ENCODE measurements around the gene RABGEF1.
"Not testable (repeated sequence)": the region's sequence is repeated elsewhere in the genome, so short reads cannot be mapped to it uniquely, and the experiment has no call there.

Gene RABGEF1

DNA sequence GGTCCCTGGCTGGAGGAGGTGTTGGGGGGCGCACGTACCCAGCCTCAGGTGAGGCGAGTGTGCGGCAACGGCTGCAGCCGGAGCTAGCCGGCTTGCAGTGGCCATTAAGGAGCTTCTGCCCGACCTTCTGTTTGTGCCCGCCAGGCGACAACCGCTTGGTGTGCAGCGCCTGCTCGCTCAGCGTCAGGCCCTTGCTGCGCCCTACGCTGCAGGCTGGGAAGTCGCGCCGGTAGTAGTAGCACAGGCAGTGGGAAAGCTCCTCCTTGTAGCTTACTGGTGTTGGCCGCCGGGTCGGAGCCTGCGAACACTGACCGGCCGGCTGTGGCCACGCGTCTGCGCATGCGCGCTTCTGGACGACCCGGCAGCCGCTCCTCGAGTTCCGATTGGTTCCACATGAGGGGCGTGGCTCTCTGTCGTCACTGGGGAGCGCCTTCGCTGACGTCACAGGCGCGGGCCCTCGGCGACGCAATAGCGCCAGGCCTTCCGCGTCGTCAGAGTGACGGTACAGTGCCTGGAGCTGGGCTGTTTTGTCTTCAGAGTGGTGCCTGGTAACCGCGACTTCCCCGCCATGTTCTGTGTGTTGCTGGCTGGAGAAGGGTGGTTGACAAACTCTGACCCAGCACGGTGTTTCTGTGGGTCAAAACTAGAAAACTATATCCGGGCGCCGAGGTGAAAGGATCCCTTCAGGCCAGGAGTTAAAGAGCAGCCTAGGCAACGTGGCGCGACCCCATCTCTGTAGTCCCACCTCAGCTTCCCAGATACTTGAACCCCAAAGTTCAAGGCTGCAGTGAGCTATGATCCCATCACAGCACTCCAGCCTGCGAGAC is 104.2 kb downstream of the RABGEF1 start:
- TF ChIP-seq CTCF (IDR thresholded peaks at IDR 0.05; ENCODE audit: low read depth, low read length): no peak; the same call in 1 of the 2 replicates

DNA sequence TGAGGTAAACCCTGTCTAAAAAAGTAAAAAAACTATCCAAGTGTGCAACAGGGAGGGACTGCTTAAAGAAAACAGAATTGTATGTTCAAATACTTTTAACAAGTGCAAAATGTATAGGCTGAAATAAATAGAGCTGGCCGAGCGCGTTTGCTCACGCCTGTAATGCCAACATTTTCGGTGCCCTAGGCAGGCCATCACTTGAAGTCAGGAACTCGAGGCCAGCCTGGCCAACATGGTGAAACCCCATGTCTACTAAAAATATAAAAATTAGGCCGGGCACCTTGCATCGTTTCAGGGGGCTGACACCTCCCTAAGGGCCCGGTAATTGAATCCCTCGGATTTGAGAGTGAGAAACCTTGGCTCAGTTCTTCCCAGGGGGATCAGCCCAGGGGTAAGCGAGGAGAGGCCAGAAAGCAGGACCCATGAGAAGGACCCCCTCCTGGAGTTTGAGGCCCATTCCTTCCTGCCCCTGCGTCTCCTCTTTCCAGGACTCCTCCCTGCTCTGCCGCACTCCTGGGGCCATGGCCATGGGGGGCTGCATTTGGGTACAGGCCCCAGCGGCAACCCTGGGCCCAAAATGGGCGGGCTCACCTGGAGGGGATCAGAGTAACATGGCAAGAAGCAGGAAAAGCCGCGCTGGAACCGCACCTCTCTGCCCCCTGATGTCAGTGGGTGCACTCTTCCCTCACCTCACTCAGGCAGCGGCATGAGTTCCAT is 105.0 kb downstream of the RABGEF1 start:
- no peak for DNase-seq (ENCODE audit: extremely low read depth, low read depth)
- TF ChIP-seq CTCF (IDR thresholded peaks at IDR 0.05; ENCODE audit: low read depth, low read length): no peak

More for the DNA sequence above, 104.2 kb downstream of the RABGEF1 start:
- DNase-seq (ENCODE audit: extremely low read depth, low read depth): peak; percentile 97

GRCh38 chr7:66846096-66846445 is 105.5 kb downstream of the RABGEF1 start:
- not testable (repeated sequence) for DNase-seq (ENCODE audit: extremely low read depth, low read depth)

GRCh38 chr7:66847523-66847855 is 107.0 kb downstream of the RABGEF1 start:
- DNase-seq (ENCODE audit: extremely low read depth, low read depth): not testable (repeated sequence)

GRCh38 chr7:66847879-66848790 is 107.6 kb downstream of the RABGEF1 start:
- DNase-seq (ENCODE audit: extremely low read depth, low read depth): peak; percentile 14
- TF ChIP-seq CTCF (IDR thresholded peaks at IDR 0.05; ENCODE audit: low read depth, low read length): no peak

DNA sequence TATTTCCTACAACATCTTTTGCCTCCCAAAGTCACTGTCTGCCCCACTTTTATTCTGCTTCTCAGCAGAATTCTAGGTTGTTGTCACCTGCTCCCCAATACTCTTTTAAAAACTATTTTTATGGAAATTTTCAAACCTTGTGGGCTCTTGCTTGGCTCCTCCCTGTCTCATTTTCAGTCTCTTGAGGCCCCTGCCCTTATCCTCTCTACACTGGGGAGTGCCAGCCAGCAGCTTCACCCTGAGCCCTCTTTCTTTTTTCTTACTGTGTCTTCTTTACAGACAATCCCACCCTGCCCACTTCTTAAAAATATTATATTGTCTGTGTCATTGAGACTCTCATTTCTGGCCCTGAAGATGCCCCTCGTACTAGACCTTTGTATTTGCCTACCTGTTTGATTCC is 118.8 kb downstream of the RABGEF1 start:
- TF ChIP-seq CTCF (IDR thresholded peaks at IDR 0.05; ENCODE audit: low read depth, low read length): no peak
- DNase-seq (ENCODE audit: extremely low read depth, low read depth): no peak

DNA sequence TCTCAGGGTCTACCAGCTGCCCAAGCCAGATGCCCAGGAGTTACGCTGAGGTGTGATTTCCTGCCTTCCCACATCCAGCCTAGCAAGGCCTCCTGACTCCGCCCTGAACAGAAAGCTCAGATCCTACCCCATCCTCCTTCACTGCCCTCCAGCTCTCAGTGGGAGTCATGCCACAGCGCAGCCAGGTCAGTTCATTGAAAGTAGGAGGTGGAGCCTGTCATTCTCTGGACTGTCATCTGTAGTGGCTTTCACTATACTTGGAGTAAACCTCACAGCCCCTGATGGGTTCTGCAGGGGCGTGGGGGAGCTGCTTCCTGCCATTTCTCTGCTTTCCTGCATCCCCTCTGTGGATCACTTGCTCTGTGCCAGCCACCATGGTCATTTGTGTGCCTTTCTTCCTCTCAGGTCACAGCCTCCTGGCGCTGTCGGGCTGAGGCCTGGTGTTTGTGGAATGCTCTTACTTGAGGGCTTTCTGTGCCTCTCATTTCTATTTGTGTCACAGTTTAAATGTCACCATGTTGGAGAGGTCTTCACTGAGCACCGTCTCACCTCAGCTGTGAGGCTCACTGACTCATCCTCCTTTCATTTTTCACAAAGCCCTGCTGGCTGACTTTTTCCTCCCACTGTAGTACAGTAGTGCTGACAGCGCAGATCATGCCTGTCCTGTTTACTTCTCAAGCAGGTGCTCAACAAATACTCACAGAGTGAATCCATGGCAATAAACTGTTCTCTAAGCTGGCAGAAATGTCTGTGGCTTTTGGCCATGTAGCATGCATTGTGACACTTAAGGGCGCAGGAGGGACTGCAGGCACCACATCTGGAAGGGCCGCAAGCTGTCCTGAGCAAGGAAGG is 119.5 kb downstream of the RABGEF1 start:
- TF ChIP-seq CTCF (IDR thresholded peaks at IDR 0.05; ENCODE audit: low read depth, low read length): no peak
- DNase-seq (ENCODE audit: extremely low read depth, low read depth): no peak
